ENCODE measurements around the gene ABLIM1.

DNA sequence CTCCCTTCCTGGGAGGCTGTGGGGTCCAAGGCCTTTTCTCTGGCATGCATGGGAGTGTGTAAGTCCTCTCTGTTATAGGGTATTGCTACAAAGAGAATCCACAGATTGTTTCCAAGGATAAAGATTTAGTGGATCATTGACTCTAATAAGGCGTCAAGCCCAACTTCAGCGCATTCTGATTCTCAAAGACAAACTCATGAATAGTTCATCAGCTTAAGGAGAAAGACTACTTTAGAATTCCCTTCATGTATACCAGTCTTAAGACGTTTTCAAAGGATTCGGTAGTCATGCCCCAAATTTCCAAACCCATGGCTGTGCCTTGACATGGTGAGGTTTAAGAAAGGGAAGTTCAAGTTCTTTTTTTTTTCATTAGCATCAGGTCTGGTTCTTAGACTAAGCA is 46.6 kb upstream of the ABLIM1 start:
- TF ChIP-seq CTCF (IDR thresholded peaks at IDR 0.05) (no peak), POLR2AphosphoS5 (IDR thresholded peaks at IDR 0.05) (no peak), POLR2A (IDR thresholded peaks at IDR 0.05) (no peak)
